Anterior cingulate cortex (tissue), 58 donors: ENCODE measurements around the gene OTOG.

Source experiments
- DNase-seq, 58 donors: peaks; one replicate each; lab custom pipeline; 2025; lab: John Stamatoyannopoulos, UW

OTOG gene

DNA sequence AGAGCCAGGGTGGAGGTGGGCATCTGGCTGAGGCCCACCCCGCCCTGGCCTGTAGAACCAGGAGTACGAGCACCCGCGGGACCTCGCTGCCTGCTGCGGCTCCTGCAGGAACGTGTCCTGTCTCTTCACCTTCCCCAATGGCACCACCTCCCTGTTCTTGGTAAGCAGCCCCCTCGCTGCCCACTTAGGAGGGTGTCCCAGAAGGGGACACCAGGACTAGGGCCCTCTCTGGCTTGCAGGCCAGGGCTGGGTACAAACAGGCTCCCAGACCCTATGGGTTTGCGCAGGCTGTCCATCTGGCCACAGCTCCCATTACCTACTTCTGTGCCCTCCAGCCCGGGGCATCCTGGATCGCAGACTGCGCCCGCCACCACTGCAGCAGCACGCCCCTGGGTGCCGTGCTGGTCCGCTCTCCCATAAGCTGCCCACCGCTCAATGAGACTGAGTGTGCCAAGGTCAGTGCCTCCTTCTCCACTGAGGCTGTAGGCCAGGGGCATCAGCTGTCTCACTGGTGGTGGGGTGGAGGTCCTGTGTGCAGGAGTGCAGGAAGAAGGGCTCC lies 94.8 kb downstream of the OTOG start:
- no peak for DNase-seq

DNA sequence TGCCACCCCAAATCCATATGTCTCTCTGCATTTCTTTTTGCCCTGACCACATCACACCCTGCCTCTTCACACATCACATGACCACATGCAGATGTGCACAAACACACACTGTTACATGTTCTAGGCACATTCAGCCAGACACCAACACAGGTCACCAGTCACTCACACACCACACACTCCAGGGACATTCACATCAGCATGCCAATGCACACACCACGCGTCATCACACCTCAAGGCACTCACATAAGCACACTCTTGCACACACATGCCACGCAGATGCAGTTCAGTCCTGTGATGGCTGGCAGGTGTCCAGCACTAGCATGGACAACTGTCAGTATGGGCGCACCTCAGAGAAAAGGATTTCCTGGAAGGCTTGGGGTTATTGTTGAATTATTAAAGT lies 95.3 kb downstream of the OTOG start:
- DNase-seq, result no peak

DNA sequence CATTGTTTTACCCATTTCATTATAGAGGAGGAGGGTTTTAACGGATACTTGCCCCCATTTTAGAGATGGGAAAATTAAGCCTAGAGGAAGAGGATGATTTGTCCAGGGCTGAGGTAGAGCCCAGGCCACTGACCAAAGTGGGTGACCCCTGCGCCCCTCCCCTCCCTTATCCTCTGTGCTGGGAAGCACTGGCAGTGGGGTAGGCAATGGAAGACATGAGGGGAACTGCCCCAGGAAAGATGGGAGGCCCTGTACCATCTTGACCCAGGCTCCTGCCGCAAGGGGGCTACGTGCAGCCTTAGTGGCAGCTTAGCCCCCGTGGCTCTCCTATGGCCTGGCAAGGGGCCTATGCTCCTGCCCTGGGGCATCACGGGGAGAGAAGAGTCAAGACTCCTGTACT lies 95.9 kb downstream of the OTOG start:
- no peak for DNase-seq

DNA sequence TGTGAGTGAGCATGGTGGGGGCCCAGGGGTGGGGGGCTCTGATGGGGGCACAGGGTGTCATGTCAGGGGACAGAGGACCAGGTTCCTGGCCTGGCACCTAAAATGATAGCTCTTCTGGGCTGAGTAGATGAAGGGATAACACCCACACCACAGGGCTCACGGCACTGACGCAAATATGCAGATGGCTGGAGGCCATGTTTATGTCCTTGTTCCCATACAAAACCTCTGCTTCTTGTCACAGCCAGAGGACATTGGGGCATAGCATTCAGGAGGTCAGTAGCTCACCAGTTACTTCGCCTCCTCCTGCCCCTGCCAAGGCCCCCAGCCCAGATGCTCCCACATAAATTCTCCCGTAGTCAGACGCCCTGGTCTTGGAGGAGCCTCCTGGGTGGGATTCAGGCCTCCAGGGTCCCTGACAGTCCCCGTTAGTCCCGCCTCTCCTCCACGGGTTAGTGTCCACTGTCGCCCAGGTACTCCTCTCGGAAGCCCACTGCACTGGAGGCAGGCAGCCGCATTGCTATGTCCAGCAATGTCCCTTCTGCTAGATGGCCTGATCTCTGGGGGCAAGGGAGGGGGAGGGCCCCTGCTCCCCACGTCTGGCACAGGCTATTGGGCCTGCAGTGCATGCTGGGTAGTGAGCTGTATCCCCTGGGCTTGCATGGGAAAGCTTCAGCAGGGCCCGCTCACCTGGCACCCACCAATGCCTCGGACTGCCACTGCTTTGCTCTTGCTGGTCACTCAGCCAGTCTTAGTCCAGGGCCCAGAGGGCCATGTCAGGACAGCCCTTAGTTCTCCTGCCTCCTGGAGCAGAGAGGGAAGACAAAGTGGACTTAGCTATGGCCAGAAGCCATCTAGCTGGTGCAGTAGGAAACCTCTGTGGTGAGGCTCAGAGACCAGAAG lies 96.7 kb downstream of the OTOG start:
- no peak for DNase-seq

DNA sequence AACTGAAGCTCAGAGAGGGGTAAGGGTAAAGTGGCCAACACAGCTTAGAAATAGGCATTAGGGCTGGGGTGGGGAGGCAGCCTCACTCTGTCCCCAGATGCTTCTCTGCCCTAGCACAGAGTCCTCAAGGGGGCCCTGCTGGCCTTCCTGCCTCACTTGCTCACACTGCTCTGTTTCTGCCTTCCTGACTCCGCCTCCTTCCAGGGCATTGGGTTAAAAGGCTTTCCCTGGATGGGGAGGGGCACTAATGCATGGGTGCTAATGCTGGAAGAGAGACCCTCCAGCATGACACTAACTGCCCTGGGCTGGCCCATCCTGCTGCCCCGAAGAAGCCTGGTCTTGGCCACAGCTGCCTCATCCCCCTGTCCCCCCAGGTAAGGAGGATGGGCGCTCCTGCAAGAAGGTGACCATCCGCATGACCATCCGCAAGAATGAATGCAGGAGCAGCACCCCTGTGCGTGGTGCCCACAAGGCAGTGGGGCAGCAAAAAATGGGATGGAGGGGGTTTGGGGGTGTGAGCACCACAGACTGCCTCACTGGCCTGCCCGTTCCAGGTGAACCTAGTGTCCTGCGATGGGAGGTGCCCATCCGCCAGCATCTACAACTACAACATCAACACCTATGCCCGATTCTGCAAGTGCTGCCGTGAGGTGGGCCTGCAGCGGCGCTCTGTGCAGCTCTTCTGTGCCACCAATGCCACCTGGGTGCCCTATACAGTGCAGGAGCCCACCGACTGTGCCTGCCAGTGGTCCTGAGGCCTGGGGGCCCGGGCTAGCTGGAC lies 98.3 kb downstream of the OTOG start:
- no peak for DNase-seq

DNA sequence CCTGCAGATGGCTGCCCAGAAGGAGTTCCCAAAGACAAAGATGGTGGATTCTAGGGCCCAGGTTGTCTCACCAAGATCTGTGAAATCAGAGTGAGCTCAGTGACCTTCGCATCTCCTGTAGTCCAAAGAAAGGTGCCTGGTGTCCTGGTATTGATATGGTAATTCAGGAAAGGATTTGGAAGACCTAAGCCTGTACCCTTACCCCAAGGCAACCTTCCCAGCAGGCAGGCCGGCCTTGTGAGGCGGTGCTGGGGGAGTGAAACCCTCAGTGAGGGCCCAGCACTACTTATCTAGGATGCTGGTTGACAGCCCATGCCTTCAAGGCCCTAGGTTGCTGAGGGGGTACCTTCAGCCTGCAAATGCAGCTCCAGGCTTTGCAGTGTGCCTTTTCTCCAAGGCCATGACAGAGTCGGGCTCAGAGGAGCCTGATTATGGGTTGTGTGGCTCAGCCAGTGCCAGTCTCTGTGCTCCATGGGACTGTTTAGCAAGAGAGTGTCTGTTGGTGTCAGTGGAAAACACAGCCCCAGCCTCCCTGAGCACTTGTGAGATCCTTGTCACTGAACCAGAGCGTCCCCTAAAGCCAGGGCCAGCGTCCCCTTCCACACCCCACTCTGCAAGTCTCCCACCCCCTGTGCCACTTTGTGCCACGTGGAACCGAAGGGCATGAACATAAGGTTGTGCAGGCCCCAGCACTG lies 99.5 kb downstream of the OTOG start:
- DNase-seq, result no peak

DNA sequence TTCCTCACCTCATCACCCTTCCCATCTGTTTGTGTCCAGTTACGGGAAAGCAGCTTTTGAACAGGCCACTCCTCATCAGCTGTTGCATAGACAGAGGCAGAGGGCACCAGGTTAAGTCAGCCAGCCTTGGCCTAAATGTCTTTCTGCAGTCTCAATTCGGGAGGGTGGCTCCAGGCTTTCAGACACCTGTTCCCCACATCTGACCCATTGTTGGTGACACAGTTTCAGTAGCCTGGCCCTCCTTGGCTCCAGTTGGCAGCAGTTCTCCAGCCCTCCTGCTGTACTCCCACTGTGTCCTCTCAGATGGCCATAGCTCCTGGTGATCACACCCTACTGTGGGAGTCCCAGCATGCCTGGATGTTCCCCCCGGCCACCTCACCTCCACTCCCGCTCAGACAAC lies 101.5 kb downstream of the OTOG start:
- DNase-seq, result no peak

DNA sequence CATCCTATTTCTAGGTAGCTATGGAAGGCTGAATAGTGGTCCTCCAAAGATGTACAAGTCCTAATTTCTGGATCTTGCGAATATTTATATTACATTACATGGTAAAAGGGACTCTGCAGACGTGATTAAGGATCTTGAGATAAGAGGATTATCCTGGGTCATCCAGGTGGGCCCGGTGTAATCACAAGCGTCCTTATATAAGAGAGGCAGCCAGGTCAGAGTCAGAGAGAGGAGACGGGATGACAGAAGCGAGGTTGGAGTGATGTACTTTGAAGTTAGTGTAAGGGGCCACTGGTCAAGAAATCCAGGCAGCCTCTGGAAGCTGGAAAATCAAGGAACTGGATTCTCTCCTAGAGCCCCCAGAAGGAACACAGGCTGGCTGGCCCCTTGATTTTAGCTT lies 102.2 kb downstream of the OTOG start:
- DNase-seq, result no peak

DNA sequence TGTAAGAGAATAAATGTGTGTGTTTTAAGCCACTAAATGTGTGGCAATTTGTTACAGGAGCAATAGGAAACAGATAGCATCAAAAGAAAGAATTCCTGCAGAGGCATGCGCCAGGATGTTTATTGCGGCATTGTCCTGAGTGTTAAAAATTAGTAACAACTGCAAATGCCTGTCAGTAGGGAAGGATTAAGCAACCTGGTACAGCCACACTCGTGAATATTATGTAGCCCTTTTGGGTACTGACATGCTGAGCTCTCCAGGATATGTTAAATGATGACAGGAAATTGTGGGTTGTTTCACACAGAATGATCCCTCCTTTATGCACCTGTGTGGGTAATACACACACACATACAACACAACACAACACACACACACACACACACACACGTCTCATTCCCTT lies 102.6 kb downstream of the OTOG start:
- no peak for DNase-seq

DNA sequence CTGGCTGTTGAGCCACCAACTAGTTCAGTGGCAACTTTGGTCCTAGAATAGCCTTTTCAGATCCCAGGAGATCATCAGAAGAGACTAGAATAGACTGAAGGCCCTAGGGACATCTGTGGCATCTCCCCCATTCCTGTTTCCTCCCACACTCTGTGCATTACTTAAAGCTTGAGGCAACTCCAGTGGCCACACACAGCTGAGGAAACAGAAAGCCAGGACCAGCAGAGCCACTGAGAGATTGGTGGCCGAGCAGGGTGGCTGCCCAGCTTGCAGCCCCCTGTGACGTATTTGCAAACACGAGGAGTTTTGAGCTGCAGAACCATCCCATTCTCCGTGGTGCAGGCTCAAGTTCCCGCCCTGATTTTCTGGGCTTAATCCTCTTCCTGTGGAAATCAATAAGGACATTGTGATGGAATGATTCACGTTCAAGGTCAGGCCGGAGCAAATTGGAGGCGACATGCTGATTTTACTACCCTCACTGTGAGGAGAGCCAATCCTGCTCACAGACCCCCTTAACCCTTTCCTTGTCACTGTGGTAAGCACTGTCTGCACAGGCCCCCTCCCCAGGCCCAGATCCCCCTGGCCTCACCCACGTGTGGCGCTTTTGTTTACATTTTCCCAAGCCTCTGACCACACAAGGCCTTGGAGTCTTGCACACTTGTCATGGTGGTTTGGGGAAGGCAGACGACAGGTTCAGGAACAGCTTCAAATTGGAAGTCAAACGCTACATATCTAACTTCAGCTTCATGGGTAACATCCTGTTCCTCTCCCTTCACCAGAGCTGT lies 103.3 kb downstream of the OTOG start:
- DNase-seq, result no peak

DNA sequence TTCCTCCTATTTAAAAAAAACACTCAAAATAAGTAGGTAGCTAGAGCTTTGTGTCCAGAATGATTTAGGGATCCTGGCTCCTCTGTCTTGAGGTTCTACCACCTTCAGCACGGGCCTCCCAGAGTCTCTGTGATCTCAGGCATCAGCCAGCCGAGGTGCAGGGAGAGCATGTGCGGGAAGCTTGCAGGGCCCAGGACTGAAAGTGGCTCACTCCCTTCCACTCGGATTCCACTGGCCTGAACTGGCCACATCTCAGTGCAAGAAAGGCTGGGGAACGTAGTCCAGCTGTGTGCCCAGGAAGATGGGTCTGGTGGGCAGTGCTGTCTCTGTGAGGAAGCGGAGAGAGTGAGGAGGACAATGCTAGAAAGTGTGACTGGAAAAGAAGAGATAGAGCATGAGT lies 104.0 kb downstream of the OTOG start:
- no peak for DNase-seq

DNA sequence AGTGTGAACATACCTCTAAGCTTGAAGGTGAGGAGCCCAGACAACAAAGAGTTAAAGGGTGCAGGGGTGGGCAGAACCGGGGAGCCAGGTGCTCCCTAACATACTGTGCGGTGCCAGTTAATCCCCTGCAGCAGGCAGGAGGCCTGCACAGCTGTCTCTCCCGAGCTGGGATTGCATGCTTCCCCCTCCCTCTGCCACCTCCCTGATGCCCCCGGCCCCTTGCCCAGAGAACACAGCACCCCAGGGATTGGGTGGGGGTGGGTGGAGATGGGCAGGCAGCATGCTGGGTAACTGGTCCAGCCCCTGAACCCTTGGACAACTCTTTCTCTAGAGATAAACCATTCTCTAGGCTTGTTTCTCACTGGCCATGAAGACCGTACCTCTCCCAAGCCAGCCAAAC lies 104.6 kb downstream of the OTOG start:
- DNase-seq, result no peak

DNA sequence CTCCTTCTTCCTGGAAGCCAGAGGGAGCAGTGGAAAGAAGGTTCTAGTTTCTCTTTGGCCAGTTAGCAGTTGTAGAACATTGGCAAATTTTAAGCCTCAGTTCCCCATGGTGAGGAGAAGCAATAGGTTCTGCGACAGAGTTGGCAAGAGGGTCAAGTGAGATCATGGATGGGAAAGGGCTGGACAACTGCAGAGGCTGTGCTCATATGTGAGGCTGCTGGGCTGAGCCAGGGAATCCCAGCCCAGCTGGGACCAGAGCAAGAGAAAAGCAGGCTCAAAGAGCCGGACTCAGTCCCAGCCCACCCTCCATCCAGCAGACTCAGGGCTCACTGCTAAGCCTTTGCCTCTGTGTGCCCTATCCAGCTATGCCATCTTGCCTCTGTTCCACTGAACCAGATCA lies 105.5 kb downstream of the OTOG start:
- no peak for DNase-seq

DNA sequence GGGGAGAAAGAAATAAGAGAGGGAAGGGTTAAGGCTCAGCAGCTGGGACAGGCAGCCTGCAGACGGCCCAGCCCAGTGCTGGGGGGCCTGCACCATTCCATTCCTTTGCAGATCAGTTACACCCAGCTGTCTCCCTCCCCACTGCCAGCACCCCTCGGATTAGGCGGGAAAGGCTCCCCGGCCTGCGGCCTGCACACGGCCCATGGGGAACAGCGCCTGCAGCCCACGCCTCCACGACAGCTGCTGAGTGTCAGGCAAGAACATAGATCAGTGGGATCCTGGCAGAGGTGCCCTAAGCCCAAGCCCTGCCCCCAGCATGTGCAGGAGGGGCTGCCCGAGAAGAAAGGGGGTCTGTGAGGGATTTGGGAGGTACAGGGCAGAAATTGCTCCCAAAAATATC lies 106.6 kb downstream of the OTOG start:
- no peak for DNase-seq

DNA sequence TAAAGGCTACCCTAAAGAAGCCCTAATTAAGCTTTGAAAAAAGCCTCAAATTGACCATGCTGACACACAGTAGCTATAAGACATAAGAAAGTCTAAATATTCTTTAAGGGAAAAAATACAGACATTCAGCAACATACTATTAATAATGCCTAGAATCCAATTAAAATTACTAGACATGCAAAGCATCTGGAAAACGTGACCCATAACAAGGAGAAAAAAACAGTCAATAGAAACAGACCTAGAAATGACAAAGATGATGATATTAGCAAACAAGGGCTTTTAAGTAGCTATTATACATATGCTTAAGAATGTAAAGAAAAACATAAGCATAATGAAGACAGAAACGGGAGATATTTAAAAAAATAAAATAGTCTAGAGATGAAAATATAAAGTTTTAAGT lies 108.6 kb downstream of the OTOG start:
- DNase-seq, result no peak

DNA sequence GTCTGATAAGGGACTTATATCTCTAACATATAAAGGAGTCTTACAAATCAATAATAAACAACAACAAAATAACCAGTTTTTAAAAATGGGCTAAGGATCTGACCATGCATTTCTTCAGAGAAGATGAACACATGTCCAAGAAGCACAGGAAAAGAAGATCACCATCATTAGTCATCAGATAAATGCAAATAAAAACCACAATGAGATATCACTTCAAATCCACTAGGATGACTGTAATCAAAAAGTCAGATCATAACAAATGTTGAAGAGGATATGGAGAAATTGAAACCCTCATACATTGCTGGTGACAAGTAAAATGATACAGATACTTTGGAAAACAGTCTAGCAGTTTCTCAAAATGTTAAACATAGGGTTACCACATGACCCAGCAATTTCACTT lies 111.2 kb downstream of the OTOG start:
- DNase-seq, result no peak

DNA sequence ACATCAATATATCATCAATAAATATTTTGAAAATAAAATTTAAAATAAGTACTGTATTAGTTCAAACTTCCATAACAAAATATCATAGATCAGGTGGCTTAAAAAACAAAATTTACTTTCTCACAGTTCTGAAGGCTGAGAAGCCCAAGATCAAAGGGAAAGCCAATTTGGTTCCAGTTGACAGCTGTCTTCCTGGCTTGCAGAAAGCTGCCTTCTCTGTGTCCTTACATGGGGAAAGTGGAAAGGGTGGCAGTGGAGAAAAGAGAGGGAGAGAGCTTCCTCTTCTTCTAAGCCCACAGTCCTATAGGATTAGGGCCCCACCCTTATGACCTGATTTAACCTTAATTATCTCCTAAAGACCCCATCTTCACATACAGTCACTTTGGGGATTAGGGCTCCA lies 121.1 kb downstream of the OTOG start:
- DNase-seq, result no peak

DNA sequence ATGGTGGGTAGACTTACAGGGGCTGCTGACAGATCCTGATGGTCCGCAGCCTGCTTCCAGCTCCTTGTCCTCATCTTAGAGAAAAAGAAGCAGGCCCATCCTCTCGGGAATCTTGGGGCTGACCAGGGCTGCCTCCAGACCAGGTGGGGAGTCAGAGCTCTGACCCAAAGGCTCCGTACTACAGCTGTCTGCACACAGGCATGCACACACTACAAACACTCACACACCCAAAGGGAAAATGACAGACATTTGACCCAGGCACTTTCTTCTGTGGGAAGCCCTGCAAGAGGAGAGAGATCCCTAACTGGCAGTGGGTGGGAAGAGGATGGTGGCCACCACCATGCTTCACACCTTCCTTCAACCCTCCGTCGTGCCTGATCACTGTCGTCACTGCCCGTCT lies 125.4 kb downstream of the OTOG start:
- no peak for DNase-seq

DNA sequence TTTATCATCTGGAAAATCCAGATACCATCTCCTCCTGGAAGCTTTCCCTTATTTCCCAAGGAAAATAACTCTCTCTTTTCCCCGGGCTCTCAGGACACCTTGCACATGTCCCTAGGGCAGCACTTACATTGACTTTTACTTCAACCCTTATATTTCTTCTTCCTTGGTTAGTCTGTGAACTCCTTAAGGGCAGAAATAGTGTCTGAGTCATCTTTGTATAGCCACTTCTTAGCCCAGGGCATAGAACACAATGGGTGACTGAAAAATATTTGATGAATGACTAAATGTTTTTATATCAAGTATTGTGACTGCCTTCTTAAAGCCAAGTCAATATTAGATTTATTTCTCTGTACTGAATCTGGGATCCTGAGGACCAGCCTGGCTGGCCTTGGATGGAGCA lies 126.9 kb downstream of the OTOG start:
- DNase-seq, result no peak

DNA sequence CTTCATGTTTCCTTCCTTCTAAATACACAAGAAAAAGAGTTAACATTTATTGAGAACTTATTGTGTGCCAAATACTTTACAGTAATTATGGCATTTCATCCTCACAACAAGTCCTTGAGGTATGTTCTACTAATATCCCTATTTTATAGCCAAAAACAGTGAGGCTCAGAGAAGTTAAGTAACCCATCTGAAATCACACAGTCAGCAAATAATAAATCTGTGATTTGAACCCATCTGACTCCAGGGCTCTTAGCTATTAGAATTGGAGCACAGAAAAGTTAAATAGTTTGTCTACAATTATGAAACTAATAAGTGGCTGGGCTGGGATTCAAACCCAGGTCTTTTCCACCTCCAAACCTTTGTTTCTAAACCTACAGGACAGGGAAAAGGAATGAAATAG lies 135.8 kb downstream of the OTOG start:
- no peak for DNase-seq
